Measurements from ENCODE around the gene LMTK3.

DNA sequence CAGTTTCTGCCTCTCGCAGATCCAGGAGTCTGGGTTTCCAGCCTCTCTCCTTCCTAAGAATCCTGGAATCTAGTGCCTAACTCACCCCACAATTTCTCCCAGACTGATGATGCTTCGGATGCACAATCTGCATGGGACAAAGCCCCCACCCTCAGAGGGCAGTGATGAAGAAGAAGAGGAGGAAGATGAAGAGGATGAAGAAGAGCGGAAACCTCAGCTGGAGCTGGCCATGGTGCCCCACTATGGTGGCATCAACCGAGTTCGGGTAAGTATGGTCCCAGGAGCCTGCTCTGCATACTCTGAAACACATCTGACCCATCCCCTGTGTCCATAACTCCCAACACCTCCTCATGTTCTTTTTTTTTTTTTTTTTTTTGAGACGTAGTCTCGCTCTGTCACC, 65.1 kb downstream of the LMTK3 start:
- TF ChIP-seq POLR2AphosphoS5 (IDR thresholded peaks at IDR 0.05; ENCODE audit: low read depth, low read length), result no peak
- no peak for TF ChIP-seq POLR2A (IDR thresholded peaks at IDR 0.05; ENCODE audit: low read depth, low read length)
